GM21737 (cell line): ENCODE measurements around the gene FGF11.
"Not testable (repeated sequence)": the region's sequence is repeated elsewhere in the genome, so short reads cannot be mapped to it uniquely, and the experiment has no call there.

Experiments
- ATAC-seq: cut with Tn5 transposase; IDR thresholded peaks from one replicate; pipeline ENCODE4 v1.9.1; 2021; ENCODE audit warnings: mild to moderate bottlenecking, moderate library complexity; ENCODE audit not compliant: unreplicated experiment

The FGF11 gene

DNA sequence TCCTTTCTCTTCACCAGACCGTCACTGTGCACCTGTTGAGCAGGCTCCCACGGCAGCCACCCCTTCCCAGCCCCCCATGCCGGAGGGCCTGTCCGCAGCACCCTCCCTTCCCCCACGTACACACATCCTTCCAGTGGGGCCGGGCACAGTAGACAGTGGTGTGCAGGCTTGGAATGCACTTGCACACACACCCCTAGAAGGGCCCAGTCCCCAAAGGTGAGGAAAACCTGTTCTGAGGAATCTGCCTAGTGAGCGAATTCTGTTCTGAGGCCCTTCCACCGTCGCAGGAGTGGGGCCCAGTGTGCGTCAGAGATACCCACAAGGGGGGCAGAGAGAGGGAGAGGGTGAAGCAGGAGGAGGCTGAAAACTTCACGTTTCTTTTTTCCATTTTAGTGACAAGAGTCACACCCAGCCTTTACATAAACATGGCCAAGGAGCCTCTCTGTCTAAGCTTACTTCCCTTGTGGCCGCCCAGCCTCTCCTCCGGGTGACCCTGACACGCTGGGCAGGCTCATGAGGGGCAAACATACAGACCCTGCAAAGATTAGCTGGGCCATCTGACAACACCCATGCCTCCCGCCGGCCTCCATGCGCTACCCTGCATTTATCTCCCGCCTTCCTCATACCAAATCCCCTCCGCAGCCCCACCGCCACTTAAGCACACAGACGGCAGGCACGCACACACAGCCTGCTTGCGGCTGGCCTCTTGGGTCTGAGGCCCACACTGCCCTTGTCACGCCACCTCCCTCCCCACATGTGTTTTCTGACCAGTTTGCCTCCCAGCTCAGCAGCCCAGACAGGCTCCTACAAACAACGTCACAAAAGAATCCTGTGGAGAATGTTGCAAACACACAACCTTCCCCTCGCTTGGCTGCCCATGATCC is 38.3 kb downstream of the FGF11 start:
- ATAC-seq, result no peak

GRCh38 chr17:7478276-7479212 is 39.2 kb downstream of the FGF11 start:
- ATAC-seq, result no peak

- ATAC-seq, result no peak
Measured at GRCh38 chr17:7479213-7480088, 40.1 kb downstream of the FGF11 start, which contains the start of gene ZBTB4. Gene ZBTB4, minus strand, starts transcription at chr17:7479631. Its CDS starts 12,830 bp downstream, at chr17:7466801.

- ATAC-seq, result no peak
Measured at GRCh38 chr17:7480089-7480384, 40.7 kb downstream of the FGF11 start.

DNA sequence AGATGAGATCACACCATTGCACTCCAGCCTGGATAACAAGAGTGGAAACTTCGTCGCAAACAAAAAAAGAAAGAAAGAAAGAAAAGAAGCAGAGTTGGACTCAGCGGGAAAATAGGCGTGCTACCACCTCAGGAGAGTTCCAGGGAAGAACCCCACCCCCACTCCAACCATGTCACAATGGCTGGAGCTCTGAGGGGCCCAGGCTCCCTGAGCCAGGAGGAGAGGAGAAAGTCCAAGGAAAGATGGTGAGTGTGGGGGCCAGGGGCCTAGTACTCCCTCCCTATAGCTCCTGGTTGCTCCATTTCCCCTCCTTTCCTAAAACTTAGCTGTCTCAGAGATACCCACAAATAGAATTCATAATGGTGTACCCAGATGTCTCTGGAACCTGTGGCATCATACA is 42.0 kb downstream of the FGF11 start, which contains the start of gene SLC35G6:
SLC35G6 (plus strand) TSS at position 172 of the 400 bp plus-strand sequence; CDS start at position 243, 71 bp downstream.
- not testable (repeated sequence) for ATAC-seq

DNA sequence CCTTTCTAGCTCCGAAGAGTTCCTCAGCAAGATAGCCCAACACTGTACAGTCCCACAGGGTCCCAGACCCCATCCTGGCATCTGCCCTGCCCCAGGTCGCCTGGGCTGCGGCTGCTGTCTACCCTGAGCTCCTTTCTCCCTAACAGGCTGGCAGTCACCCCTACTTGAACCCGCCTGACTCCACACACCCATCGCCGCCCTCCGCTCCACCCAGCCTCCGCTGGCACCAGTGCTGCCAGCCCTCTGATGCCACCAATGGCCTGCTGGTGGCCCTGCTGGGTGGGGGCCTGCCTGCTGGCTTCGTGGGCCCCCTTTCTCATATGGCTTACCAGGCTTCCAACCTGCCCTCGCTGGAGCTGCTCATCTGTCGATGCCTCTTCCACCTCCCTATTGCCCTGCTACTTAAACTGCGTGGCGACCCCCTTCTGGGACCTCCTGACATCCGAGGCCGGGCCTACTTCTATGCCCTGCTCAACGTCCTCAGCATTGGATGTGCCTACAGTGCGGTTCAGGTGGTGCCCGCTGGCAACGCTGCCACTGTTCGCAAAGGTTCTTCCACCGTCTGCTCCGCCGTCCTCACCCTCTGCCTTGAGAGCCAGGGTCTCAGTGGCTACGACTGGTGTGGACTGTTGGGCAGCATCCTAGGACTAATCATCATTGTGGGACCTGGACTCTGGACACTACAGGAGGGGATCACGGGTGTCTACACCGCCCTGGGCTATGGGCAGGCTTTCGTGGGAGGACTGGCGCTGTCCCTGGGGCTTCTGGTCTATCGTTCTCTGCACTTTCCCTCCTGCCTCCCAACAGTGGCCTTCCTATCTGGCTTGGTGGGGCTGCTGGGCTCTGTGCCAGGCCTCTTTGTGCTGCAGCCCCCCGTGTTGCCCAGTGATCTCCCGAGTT is 42.8 kb downstream of the FGF11 start:
- ATAC-seq, result not testable (repeated sequence)

- not testable (repeated sequence) for ATAC-seq
Measured at GRCh38 chr17:7482742-7483088, 43.4 kb downstream of the FGF11 start.

DNA sequence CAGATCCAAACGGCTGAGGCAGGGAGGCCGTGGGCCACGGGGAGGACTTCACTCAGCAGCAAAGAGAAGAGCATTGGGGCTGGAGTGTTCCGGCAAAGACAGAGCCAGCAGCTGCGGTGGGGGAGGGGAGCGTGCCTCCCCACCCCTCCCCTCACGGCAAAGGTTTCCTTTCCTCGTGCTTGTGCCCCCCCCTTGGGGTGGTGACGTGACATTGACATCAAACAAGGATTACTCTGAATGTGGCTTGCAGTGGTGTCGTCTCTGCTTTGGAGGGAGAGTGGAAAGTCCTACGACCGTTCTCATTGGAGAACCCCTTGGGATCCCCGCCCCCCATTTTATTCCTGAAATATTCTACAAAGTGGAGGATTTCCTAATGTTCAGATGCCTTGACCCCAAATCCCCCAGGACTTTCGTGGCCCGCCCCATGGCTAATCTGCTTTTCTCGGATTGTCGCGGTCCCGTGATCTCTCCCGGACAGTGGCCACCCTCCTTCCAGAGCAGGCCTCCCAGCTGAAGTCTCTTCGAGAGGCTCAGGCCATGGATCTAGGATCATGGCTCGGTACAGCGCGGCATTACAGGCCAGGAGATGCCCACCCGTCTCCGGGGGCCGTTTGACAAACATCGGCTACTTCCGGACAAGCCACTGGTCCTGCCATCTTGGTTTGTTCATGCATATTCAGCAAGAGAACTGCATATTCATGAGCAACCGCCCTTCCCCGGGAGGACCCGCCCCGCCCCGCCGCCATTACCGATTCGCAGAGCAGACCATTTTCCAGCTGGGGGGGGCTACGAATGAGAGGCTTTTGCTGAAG is 44.1 kb downstream of the FGF11 start:
- ATAC-seq, result peak; percentile 40

DNA sequence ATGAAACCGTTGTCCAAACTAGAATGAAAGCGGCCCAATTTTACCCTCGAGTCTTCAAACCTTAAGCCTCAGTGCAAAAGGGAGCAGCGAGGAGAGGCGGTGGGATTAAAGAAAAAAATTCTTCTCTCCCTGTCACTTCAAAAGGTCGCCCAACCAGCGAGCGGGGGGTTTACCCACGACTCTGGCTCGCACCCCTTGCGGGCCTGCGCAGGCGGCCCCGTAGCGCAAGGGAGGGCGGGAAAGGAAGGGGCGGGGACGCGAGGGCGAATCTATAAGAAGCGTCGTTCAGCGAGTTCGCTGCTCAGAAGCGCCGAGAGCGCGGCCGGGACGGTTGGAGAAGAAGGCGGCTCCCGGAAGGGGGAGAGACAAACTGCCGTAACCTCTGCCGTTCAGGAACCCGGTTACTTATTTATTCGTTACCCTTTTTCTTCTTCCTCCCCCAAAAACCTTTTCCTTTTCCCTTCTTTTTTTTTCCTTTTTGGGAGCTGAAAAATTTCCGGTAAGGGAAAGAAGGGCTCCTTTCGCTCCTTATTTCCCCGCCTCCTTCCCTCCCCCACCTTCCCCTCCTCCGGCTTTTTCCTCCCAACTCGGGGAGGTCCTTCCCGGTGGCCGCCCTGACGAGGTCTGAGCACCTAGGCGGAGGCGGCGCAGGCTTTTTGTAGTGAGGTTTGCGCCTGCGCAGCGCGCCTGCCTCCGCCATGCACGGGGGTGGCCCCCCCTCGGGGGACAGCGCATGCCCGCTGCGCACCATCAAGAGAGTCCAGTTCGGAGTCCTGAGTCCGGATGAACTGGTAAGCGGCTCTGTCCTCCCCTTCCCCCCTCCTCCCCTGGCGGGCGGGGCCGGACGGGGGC is 45.0 kb downstream of the FGF11 start, which contains the start of gene POLR2A:
POLR2A (plus strand) TSS at position 300 of the 852 bp plus-strand sequence.
- peak; percentile 56 for ATAC-seq

DNA sequence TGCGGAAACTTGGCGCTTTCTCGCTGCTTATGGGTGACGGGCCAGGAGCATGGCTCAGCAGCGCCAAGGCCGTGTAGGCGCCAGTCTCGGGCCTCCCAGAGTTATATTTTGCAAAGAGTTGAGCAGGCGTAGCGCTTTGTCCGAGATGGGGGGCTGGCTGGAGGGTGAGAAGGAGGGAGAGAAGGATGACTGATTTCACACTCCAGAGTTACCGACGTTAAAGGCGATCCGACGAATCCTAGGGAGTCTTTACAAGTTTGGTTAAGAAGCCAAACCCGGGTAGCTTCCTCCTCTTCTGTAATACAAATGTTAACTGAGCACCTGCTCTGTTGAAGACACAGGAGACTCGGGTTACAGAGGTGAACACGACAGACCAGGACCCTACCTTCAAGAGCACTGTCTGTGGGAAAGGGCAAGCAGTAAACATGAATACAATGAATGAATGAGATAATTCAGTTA is 45.6 kb downstream of the FGF11 start:
- ATAC-seq, result no peak

- no peak for ATAC-seq
Measured at GRCh38 chr17:7486181-7486580, 46.9 kb downstream of the FGF11 start.

GRCh38 chr17:7490144-7490543 is 50.8 kb downstream of the FGF11 start:
- ATAC-seq, result no peak

- ATAC-seq, result no peak
Measured at GRCh38 chr17:7491583-7491982, 52.3 kb downstream of the FGF11 start.

- ATAC-seq, result no peak
Measured at GRCh38 chr17:7493941-7494340, 54.6 kb downstream of the FGF11 start.
